ENCODE measurements around the gene RWDD2A.
"Not testable (repeated sequence)": the region's sequence is repeated elsewhere in the genome, so short reads cannot be mapped to it uniquely, and the experiment has no call there.

The RWDD2A gene

DNA sequence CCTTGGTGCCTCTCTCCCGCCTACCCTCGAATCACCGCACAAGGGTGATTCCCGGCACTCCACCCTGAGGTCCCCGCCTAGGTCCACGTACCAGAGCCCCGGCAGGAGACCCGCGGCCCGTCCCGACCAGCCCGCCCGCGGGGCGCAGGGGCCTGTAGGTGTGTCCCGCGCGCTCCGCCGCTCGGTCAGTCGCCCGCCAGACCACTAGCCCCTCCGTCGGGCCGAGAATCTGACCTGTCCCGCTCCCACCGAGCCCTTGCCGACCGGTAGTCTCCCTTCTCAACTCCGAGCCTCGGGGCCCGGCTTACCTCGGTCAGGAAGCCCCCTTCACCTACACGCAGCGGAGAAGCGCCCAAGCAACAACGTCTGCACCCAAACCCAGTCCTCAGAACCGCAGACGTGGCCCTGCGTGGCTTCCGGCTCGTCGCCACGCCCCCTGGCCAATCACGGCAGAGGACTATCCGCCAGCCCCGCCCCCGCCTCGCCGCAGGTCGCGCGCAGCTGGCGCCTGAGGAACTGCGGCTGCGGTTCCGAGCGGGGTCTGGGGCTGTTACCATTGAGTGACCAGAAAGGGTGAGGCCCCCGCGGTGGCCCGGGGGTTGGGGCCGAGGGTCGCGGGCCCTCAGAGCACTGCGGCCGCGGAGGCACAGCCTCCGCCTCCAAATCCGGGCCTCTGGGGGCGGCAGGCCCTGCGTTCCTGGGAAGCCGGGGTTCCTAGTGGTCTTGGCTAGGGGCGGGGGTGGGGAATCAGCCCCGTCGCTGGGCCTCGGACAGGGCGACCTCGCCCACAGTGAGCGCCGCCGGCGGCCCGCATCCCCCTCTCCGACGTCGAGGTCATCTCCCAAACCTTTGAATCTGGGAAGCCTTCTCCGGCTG, at the start of gene RWDD2A, which contains the start of gene PGM3:
Gene RWDD2A, plus strand, starts transcription at position 487 of the 876 bp plus-strand sequence. CDS start 1,095 bp downstream, outside the sequence.
Gene PGM3, minus strand, starts transcription at position 395 of the 876 bp plus-strand sequence. CDS start 2,253 bp downstream, outside the sequence.
- peak; percentile 90 for DNase-seq (ENCODE audit: low spot score)

DNA sequence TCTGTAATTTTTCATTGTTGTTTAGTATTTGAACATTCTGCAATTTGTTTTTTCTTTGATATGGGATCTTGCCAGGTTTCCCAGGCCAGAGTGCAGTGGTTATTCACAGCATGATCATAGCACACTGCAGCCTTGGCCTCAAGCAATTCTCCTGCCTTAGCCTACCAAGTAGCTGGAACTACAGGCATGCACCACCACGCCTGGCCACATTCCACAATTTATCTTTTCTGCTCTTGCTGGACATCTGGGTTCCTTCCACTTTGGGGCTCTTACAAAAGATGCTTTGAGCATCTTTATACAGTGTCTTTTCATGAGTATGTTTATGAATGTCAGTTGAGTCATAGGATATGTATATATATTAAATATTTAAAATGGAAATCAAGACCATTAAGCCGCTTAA, 42.0 kb upstream of the RWDD2A start:
- DNase-seq (ENCODE audit: low spot score): no peak

DNA sequence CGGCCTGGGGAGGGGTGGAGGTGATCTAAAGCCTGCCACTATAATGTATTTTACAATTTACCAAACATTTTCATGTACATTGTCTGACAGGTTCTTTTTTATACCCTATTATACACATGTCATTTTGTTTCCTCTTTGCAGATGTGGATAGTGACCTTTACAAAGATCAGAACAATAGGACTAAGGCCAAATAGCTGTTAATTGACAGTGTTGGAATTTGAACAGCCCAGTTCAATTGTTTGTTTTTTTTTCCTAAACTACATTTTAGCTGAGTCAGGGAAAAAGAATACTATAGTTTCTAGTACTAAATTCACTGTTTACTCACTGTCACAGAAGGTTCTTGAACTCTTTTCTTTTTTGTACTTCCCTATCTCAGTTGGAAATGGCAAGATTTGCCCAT, 40.2 kb upstream of the RWDD2A start:
- DNase-seq (ENCODE audit: low spot score): no peak

GRCh38 chr6:83153883-83154521, 39.2 kb upstream of the RWDD2A start:
- DNase-seq (ENCODE audit: low spot score): no peak

DNA sequence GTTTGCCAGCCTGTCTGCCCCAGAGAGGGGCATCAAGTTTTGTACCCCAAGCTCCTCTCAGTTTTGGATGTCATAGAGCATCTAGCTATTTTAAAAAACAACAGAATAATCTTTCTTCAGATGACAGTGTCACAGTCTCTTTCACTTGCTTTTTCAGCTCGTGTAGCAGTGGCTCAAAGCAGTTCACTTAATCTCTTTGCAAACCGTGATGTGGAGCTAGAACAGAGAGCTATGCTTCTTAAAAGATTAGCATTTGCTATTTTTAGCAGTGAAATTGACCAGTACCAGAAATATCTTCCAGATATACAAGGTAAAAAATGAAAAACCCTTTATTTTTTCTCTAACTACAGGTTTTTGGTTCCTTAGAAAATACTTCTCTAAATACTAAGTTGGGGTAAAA, 37.4 kb upstream of the RWDD2A start:
- DNase-seq (ENCODE audit: low spot score): no peak

DNA sequence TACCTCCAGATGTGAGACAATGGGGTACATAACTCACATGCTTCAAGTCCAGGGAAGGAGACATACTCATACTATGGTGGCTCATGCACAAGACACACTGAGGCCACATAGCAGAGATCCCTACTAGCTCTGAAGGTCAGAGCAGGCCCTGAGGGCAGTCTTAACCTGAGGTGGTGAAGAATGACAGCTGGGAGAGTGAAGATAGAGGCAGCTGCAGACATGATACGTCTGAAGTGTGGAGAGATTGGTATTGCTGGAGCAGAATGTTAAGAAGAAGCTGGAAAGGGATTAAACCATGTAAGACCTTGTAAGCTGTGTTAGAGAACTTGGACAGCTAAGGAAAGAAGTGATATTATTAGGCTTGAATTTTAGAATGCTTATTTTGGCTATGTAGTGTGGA, 33.0 kb upstream of the RWDD2A start:
- no peak for DNase-seq (ENCODE audit: low spot score)

- no peak for DNase-seq (ENCODE audit: low spot score)
These were observed 25.4 kb upstream of the RWDD2A start for GRCh38 chr6:83167726-83168278.

- no peak for DNase-seq (ENCODE audit: low spot score)
These were observed 24.6 kb upstream of the RWDD2A start for GRCh38 chr6:83168556-83168955.

DNA sequence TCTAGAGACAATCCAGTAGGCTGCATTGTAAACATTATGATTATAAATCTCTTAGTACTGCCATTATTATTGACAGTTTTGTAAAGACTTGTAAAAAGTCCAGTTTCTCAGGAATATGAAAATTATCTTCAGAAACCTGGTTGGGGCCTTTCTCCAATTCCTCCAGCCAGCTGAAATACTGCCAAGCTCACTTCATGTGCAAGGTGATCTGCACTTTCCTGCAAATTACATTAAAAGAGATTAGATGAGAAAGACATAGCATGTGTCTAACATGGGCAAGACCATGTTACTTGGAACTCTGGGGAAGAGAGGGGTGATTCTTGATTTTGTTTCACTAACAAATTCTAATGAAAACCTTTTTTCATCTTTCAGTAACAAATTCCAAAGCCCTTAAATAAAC, 24.1 kb upstream of the RWDD2A start:
- DNase-seq (ENCODE audit: low spot score): no peak

- DNase-seq (ENCODE audit: low spot score): no peak
These were observed 23.6 kb upstream of the RWDD2A start for GRCh38 chr6:83169511-83169910.

DNA sequence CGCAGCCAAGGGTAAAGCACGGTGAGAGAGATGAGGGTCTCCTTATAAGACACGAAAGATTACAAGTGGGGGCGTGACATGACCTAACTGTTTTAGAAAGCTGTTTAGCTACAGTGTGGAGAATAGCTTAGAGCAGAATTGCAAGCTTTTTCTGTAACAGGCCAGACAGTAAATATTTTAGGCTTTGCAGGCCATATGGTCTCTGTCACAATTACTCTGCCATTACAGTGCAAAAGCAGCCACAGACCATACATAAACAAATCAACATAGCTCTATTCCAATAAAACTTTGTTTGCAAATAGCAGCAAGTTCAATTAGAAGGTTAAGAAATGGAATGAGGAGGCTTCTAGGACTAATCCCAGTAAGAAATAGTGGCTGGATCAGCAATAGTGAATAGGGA, 16.9 kb upstream of the RWDD2A start:
- no peak for DNase-seq (ENCODE audit: low spot score)

DNA sequence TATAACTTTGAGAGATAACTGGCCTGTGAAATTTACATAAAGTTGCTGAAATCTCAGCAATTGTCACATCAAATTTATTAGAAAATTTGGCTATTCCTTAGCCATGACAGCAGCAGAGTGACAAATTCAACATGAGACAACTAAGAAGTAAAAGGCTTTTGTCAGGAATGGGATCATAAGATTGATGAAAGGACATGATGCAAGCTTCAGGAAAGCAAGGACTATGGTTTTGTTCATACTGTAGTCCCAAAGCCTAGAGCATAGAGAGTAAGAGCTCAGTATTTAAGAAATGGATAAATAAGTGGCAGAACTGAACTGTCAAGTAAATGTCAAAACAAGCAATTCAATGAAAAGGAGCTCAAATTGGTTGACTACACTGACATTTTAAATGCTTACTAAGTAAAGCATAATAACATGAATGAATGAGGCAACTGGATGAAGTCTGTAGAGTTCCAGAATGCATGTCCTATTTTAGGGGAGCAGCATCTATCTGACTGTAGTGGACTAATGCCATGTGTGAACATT, 12.7 kb upstream of the RWDD2A start:
- no peak for DNase-seq (ENCODE audit: low spot score)

DNA sequence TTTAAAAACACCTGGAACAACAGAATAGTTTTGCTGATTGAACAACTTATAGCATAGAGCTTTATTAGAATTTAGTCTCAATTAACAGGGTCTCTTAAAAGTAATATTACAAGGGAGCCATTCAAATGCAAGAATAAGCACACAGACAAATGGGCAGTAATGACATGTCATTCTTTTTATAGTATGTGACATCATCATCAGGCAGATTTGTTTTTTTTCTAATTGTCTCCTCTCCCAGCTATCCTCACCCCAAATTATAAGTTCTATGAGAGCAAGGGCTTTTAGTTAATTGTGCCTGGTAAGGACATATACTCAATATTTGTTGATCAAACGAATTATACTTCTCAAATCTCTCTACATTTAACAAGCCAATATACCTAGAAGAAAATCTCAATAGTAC, 11.0 kb upstream of the RWDD2A start:
- DNase-seq (ENCODE audit: low spot score): no peak

DNA sequence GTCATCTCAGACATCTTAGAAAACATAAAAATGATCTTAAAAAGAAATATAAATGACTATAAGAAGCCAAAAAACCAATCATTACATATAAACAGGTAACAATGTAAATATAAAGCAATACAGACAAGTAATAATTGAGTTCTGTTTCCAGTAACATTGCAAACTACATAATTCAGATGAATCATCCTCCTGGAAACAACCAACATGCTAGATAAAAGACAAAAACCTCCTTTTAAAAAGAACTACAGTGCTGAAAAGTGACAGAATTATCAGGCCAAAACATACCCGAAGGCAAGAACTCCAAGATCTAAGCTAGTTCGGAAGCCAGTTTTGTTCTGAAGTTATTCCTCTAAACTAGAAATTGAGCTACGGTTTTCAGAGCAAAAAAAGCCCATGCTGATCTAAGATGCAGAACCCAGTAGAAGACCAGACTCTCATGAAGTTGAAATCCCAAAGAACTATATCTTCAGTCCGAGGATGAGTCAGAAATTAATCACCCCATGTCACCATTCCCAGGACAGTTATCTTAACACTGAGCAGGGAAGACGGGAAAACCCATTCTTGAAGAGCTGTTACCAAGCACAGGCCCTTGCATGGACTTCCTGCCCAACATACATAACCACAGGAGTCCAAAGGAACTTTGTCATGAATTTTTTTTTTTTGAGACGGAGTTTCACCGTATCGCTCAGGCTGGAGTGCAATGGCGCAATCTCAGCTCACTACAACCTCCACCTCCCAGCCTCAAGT, 9.9 kb upstream of the RWDD2A start:
- DNase-seq (ENCODE audit: low spot score): no peak

GRCh38 chr6:83185096-83185495, 8.1 kb upstream of the RWDD2A start:
- DNase-seq (ENCODE audit: low spot score): no peak

DNA sequence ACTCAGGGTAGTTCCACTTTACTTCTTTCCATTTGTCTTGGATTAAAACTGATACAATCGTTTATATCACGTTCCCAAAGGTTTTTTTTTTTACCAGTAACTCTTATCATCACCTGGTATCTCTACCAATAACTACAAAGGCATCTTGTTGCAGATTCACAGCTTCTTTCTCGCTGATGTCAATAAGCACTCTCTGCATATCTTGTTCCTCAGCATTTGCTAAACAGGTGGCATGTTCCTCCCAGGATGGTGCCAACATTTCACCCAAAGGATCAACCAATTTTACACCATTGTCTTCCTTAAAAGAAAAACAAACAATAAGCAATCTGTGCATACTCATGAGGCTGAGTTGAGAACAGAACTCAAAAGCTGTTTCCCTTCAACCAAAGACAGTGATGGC, 4.7 kb upstream of the RWDD2A start:
- no peak for DNase-seq (ENCODE audit: low spot score)

GRCh38 chr6:83190626-83191025, 2.5 kb upstream of the RWDD2A start:
- no peak for DNase-seq (ENCODE audit: low spot score)

DNA sequence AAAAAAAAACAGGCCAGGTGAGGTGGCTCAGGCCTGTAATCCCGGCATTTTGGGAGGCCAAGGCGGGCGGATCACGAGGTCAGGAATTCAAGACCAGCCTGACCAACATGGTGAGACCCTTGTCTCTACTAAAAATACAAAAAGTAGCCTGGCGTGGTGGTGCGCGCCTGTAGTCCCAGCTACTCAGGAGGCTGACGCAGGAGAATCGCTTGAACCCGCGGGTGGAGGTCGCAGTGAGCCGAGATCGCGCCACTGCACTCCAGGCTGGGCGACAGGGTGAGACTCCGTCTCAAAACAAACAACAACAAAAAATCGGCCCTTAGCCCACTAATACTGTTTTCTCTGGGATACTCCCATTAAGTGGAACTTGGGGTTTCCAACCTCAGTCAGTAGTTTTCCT, 1.2 kb upstream of the RWDD2A start:
- not testable (repeated sequence) for DNase-seq (ENCODE audit: low spot score)

DNA sequence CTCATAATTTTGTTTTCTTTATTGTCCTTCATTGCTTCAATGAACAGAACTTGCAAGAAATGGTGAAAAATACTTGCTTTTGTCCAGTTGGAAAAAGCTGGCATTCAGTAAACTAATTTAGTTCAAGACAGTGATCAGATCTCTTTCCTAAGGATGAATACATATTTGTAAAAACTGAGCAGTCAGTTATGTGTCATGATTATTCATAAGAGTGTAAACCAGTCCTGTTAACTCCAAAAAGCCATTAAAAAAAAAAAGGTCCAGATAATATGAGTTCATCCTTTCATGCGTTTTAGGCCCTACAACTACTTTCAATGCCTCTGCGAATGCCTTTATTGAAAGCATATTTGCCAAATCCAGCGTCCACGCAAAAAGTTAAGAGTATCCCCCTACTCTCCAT, 701 bp upstream of the RWDD2A start:
- DNase-seq (ENCODE audit: low spot score): no peak

DNA sequence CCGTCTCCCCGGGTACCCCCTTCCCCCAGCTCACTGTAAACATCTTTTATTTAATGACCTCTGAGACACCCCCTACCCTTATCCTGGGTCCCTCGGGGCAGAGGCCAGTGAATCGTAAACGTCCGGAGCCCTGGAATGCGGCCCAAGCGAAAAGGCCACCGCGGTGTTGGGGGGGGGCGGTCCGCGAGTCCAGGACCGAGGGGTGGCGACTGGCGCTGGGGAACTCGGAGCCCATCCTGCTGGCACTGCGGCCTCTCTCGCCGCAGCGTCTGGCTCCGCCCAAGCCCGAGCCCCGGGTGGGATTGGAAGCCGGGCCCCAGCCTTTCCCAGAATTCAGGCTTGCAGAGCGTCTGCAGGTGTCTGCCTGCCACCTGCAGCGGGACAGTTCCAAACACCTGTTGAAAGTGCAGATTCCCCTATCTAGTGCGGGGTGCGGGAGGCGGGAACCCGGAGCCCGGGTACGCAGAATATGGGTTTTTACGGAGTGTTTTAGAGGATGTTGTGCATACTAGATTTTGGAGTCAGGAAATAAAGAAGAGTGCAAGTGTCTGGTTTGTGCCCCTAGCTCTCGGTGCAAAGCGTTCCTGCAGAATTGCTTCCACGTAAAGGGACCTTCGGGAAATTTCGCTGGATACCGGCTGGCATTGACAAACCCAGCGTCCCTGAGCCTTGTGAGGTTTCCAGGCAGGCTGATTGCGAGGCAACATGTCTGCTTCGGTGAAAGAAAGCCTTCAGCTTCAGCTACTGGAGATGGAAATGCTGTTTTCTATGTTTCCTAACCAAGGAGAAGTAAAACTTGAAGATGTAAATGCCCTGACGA, 800 bp downstream of the RWDD2A start:
- DNase-seq (ENCODE audit: low spot score): peak; percentile 68

DNA sequence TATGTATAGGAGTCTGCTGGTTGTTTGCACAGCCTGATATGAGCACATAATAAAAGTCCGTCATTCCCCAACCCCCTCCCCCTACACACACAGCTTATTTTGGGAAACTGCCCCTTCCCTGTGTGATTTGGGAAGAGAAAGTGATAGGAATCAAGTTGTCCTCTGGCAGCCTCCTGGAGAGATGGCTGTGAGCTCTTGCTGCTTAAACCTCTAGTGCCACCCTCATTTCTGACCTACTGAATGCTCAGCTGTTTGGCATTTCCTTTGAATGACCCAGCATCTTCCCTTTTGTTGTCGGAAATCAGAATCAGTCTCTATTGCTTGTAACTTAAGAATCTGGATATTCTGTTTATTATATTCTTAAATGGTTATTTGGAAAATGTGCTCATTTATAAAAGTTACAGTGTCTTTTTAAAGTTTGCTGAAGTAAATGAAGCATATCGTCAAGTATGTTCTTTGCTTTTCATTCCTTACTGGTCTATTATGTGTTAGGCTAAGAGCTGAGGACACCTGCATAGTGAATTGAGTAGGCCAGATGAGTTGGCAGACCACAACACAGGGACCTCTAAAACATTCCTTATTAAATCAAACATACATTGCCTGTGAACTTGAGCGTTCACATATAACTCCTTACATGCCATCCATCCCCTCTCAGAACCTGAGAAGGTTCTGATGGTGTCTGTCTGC, 5.5 kb downstream of the RWDD2A start:
- DNase-seq (ENCODE audit: low spot score): no peak

Measured in HuH-7.5 (cell line).